ENCODE data around the gene COL5A1. TPM values are rescaled to one million over a fixed set of nuclear protein-coding genes. Genes with fewer than 3 reads are reported as not detected.

Gene COL5A1
- polyA plus RNA-seq, 1 donor (not counting 4 experiments of a cell fraction or from before 2014, with no cell fraction given) = 3.1 TPM

DNA sequence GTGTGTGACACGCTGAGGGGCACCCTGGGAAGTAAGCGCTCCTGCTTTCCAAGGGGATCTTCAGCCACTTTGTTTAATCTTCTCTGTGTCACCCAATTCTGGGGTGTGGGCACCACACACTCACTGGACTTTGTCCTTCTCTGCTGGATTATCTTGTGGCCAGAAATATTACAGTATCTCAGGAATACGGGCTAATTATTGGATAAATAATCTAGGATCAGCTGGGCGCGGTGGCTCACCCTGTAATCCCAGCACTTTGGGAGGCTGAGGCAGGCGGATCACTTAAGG is 50.9 kb downstream of the COL5A1 start:
- Histone ChIP-seq H3K9ac (ENCODE audit: control insufficient read depth, extremely low read depth, insufficient read depth, low read length) (no peak overlapping the region), H2AFZ (ENCODE audit: control insufficient read depth, low read length) (no peak overlapping the region), H3K4me3 (ENCODE audit: control insufficient read depth in 2 of 3, extremely low read depth in 1 of 3, insufficient read depth in 2 of 3, low read depth in 1 of 3, low read length in 3 of 3) (no peak overlapping the region), H4K20me1 (ENCODE audit: control insufficient read depth, extremely low read depth, insufficient read depth, low read length) (no peaks in the 10 kb centered on the region), H3K9me1 (ENCODE audit: control insufficient read depth, extremely low read depth, insufficient read depth, low read length) (no peaks in the 10 kb centered on the region), H3K4me2 (ENCODE audit: control insufficient read depth, extremely low read depth, insufficient read depth, low read depth, low read length) (no peak overlapping the region), H3K4me1 (ENCODE audit: control insufficient read depth, extremely low read depth, insufficient read depth, low read length) (no peaks in the 10 kb centered on the region), H3K27ac (ENCODE audit: control insufficient read depth, insufficient read depth, low read length) (no peak overlapping the region), H3K79me2 (ENCODE audit: control insufficient read depth, insufficient read depth, low read length) (no peaks in the 10 kb centered on the region), H3K27me3 (ENCODE audit: control insufficient read depth, extremely low read depth, insufficient read depth, low read length) (no peaks in the 10 kb centered on the region), H3K36me3 (ENCODE audit: control insufficient read depth in 2 of 2, extremely low read depth in 1 of 2, insufficient read depth in 2 of 2, low read length in 2 of 2) (no peaks in the 10 kb centered on the region), H3K9me3 (ENCODE audit: control insufficient read depth, low read depth, low read length) (no peaks in the 10 kb centered on the region)
- dilution Hi-C loops (cut with MboI; ENCODE audit: extremely low pct_ligation_motif_present, low sequenced_read_pairs) = no loop called here
- TF ChIP-seq CTCF (optimal IDR thresholded peaks at IDR 0.05 in 1 of 3, IDR thresholded peaks at IDR 0.05 in 1 of 3, conservative IDR thresholded peaks at IDR 0.05 in 1 of 3; ENCODE audit: extremely low read depth in 1 of 3, insufficient read depth in 2 of 3, low read length in 3 of 3) (no peak), EZH2 (IDR thresholded peaks at IDR 0.05; ENCODE audit: low read length) (no peak)
- FAIRE-seq (no peak), DNase-seq (ENCODE audit: low read depth, low spot score) (no peak)

- no peak overlapping the region for H3K4me2 ChIP-seq (ENCODE audit: control insufficient read depth, extremely low read depth, insufficient read depth, low read depth, low read length)
- no peak overlapping the region for H3K9ac ChIP-seq (ENCODE audit: control insufficient read depth, extremely low read depth, insufficient read depth, low read length)
- no peaks in the 10 kb centered on the region for H3K36me3 ChIP-seq (ENCODE audit: control insufficient read depth in 2 of 2, extremely low read depth in 1 of 2, insufficient read depth in 2 of 2, low read length in 2 of 2)
- no peak overlapping the region for H2AFZ ChIP-seq (ENCODE audit: control insufficient read depth, low read length)
- no peaks in the 10 kb centered on the region for H3K9me1 ChIP-seq (ENCODE audit: control insufficient read depth, extremely low read depth, insufficient read depth, low read length)
- TF ChIP-seq EZH2 (IDR thresholded peaks at IDR 0.05; ENCODE audit: low read length) (no peak), CTCF (optimal IDR thresholded peaks at IDR 0.05 in 1 of 3, IDR thresholded peaks at IDR 0.05 in 1 of 3, conservative IDR thresholded peaks at IDR 0.05 in 1 of 3; ENCODE audit: extremely low read depth in 1 of 3, insufficient read depth in 2 of 3, low read length in 3 of 3) (no peak)
- H3K27me3 ChIP-seq (ENCODE audit: control insufficient read depth, extremely low read depth, insufficient read depth, low read length) = no peaks in the 10 kb centered on the region
- FAIRE-seq (no peak), DNase-seq (ENCODE audit: low read depth, low spot score) (no peak)
- no peaks in the 10 kb centered on the region for H3K9me3 ChIP-seq (ENCODE audit: control insufficient read depth, low read depth, low read length)
- H3K4me1 ChIP-seq (ENCODE audit: control insufficient read depth, extremely low read depth, insufficient read depth, low read length) = no peaks in the 10 kb centered on the region
- H3K27ac ChIP-seq (ENCODE audit: control insufficient read depth, insufficient read depth, low read length) = no peak overlapping the region
- no peak overlapping the region for H3K4me3 ChIP-seq (ENCODE audit: control insufficient read depth in 2 of 3, extremely low read depth in 1 of 3, insufficient read depth in 2 of 3, low read depth in 1 of 3, low read length in 3 of 3)
- dilution Hi-C loops (cut with MboI; ENCODE audit: extremely low pct_ligation_motif_present, low sequenced_read_pairs) = no loop called here
- H4K20me1 ChIP-seq (ENCODE audit: control insufficient read depth, extremely low read depth, insufficient read depth, low read length) = no peaks in the 10 kb centered on the region
- H3K79me2 ChIP-seq (ENCODE audit: control insufficient read depth, insufficient read depth, low read length) = no peaks in the 10 kb centered on the region
Observed at GRCh38 chr9:134693011-134693410, 51.4 kb downstream of the COL5A1 start.
